H1 (cell line): Measurements from ENCODE around the gene PPM1L. TPM values are rescaled to one million over a fixed set of nuclear protein-coding genes. Genes with fewer than 3 reads are reported as not detected.
"Not testable (repeated sequence)": the region's sequence is repeated elsewhere in the genome, so short reads cannot be mapped to it uniquely, and the experiment has no call there.

ENCODE experiments used
- CTCF ChIA-PET: fragments of 300-600 bp; sonication (Branson Sonifier 250); formaldehyde crosslinking; loops from one replicate; lab custom pipeline; 2021; ENCODE audit not compliant: partially characterized antibody; lab: Charles Lee
- POLR2A ChIA-PET: fragments of 300-600 bp; sonication (Branson Sonifier 250); formaldehyde crosslinking; loops from one replicate; lab custom pipeline; 2021; ENCODE audit warnings: inconsistent platforms; ENCODE audit not compliant: partially characterized antibody; lab: Charles Lee
- DNase-seq, 2 experiments: peaks; one replicate each; pipeline versions ENCODE4 v3.0.0 to v3.0.0-alpha.2; 2010 to 2022; ENCODE audit warnings: low spot score in 2 of 2, low read depth in 1 of 2, mixed read lengths in 1 of 2
- FAIRE-seq: peaks from 2 replicates; lab custom pipeline; 2011; peaks lifted over from hg19 to GRCh38; lab: Jason Lieb, UNC
- H2AFZ ChIP-seq: 2 replicates; pipeline ENCODE4 v1.8.1; 2012; ENCODE audit warnings: low read length, inconsistent platforms
- H2AK5ac ChIP-seq: 2 replicates; pipeline ENCODE4 v1.6.1; 2013; ENCODE audit warnings: low read depth, low read length
- H2BK120ac ChIP-seq: replicated peaks from 2 replicates; pipeline ENCODE3; 2013; ENCODE audit warnings: low read depth, low read length, inconsistent platforms
- H2BK12ac ChIP-seq: 2 replicates; pipeline ENCODE4 v1.6.1; 2013; ENCODE audit warnings: low read depth, low read length
- H2BK15ac ChIP-seq: 2 replicates; pipeline ENCODE4 v1.6.1; 2013; ENCODE audit warnings: low read length
- H2BK20ac ChIP-seq: 2 replicates; pipeline ENCODE4 v1.6.1; 2013; ENCODE audit warnings: low read length
- H2BK5ac ChIP-seq: 2 replicates; pipeline ENCODE4 v1.6.1; 2013; ENCODE audit warnings: low read depth, low read length
- H3K14ac ChIP-seq: 2 replicates; pipeline ENCODE4 v1.6.1; 2013; ENCODE audit warnings: inconsistent platforms; ENCODE audit not compliant: insufficient read length
- H3K18ac ChIP-seq: 2 replicates; pipeline ENCODE4 v1.6.1; 2013; ENCODE audit warnings: low read length; ENCODE audit errors: extremely low read depth
- H3K23ac ChIP-seq: 2 replicates; pipeline ENCODE4 v1.6.1; 2013; ENCODE audit warnings: inconsistent platforms; ENCODE audit not compliant: insufficient read length
- H3K23me2 ChIP-seq: 2 replicates; pipeline ENCODE4 v1.6.1; 2013; ENCODE audit warnings: low read depth, low read length
- H3K27ac ChIP-seq: 2 replicates; pipeline ENCODE4 v1.6.1; 2011; ENCODE audit warnings: low read depth, low read length, inconsistent platforms
- H3K27me3 ChIP-seq, 4 experiments: replicated peaks in 1 of 4; 1 replicate in 1 of 4; 2 replicates in 3 of 4; pipeline versions ENCODE4 v1.6.1 to v1.8.1; 2011 to 2013; ENCODE audit warnings: low read length in 3 of 4, mild to moderate bottlenecking in 3 of 4, inconsistent platforms in 2 of 4, mixed read lengths in 2 of 4, moderate library complexity in 1 of 4; ENCODE audit not compliant: control insufficient read depth in 3 of 4, insufficient read depth in 3 of 4; ENCODE audit errors: extremely low read depth in 1 of 4
- H3K36me3 ChIP-seq, 4 experiments: 2 replicates each; pipeline versions ENCODE4 v1.6.1 to v1.8.1; 2011 to 2013; ENCODE audit warnings: mild to moderate bottlenecking in 4 of 4, low read length in 3 of 4, moderate library complexity in 2 of 4, control low read depth in 1 of 4, inconsistent platforms in 1 of 4; ENCODE audit not compliant: insufficient read depth in 4 of 4, control insufficient read depth in 2 of 4
- H3K4ac ChIP-seq: replicated peaks from 2 replicates; pipeline ENCODE3; 2013; ENCODE audit warnings: low read length, low read depth, mixed read lengths, inconsistent platforms; ENCODE audit not compliant: insufficient read length
- H3K4me1 ChIP-seq, 4 experiments: replicated peaks in 1 of 4; 1 replicate in 1 of 4; 2 replicates in 3 of 4; pipeline versions ENCODE4 v1.6.1 to v1.8.1; 2011 to 2013; ENCODE audit warnings: low read length in 3 of 4, inconsistent platforms in 2 of 4, mixed read lengths in 1 of 4; ENCODE audit not compliant: insufficient read depth in 4 of 4, control insufficient read depth in 3 of 4
- H3K4me2 ChIP-seq, 2 experiments: 2 replicates each; pipeline versions ENCODE4 v1.6.1 to v1.8.1; 2011 to 2013; ENCODE audit warnings: low read depth in 2 of 2, low read length in 2 of 2, control low read depth in 1 of 2, inconsistent platforms in 1 of 2, mild to moderate bottlenecking in 1 of 2; ENCODE audit not compliant: insufficient read depth in 1 of 2
- H3K4me3 ChIP-seq, 4 experiments: fragments of 200-600, 300-600 bp in 1 of 4; sonication (generic), shearing (Covaris generic), sonication (Bioruptor Twin) in 1 of 4; 2 replicates each; pipeline versions ENCODE4 v1.5.1 to v1.8.1; 2011 to 2016; ENCODE audit warnings: low read length in 4 of 4, low read depth in 3 of 4, control low read depth in 2 of 4, inconsistent platforms in 2 of 4, mild to moderate bottlenecking in 2 of 4, mixed read lengths in 1 of 4, moderate library complexity in 1 of 4; ENCODE audit not compliant: insufficient read depth in 2 of 4; ENCODE audit errors: extremely low read depth in 1 of 4
- H3K56ac ChIP-seq: replicated peaks from 2 replicates; pipeline ENCODE3; 2013; ENCODE audit warnings: low read depth, mild to moderate bottlenecking, mixed read lengths, low read length, inconsistent platforms; ENCODE audit not compliant: insufficient read length
- H3K79me1 ChIP-seq: 2 replicates; pipeline ENCODE4 v1.6.1; 2013; ENCODE audit warnings: low read depth, low read length, control low read depth
- H3K79me2 ChIP-seq, 2 experiments: 2 replicates each; pipeline versions ENCODE4 v1.6.1 to v1.8.1; 2012 to 2013; ENCODE audit warnings: low read length in 2 of 2, mild to moderate bottlenecking in 2 of 2, inconsistent platforms in 1 of 2; ENCODE audit not compliant: insufficient read depth in 2 of 2, control insufficient read depth in 1 of 2
- H3K9ac ChIP-seq, 4 experiments: replicated peaks in 1 of 4; 1 replicate in 1 of 4; 2 replicates in 3 of 4; pipeline versions ENCODE4 v1.6.1 to v1.8.1; 2011 to 2013; ENCODE audit warnings: low read depth in 3 of 4, low read length in 3 of 4, control low read depth in 2 of 4, mild to moderate bottlenecking in 2 of 4, moderate library complexity in 2 of 4, inconsistent platforms in 1 of 4; ENCODE audit errors: extremely low read depth in 1 of 4
- H3K9me3 ChIP-seq, 2 experiments: 2 replicates each; pipeline versions ENCODE4 v1.6.1 to v1.8.1; 2012 to 2013; ENCODE audit warnings: mild to moderate bottlenecking in 2 of 2, moderate library complexity in 2 of 2, control low read depth in 1 of 2, inconsistent platforms in 1 of 2, low read depth in 1 of 2, low read length in 1 of 2, mixed read lengths in 1 of 2; ENCODE audit not compliant: insufficient read depth in 2 of 2
- H4K20me1 ChIP-seq, 2 experiments: replicated peaks in 1 of 2; 2 replicates each; pipeline versions ENCODE3 to v1.8.1; 2011 to 2013; ENCODE audit warnings: inconsistent platforms in 2 of 2, low read length in 2 of 2, mild to moderate bottlenecking in 1 of 2; ENCODE audit not compliant: insufficient read depth in 2 of 2, control insufficient read depth in 1 of 2
- H4K5ac ChIP-seq: 2 replicates; pipeline ENCODE4 v1.6.1; 2013; ENCODE audit warnings: low read length, low read depth, mixed read lengths, inconsistent platforms; ENCODE audit not compliant: insufficient read length
- H4K8ac ChIP-seq: 2 replicates; pipeline ENCODE4 v1.8.0; 2013; ENCODE audit warnings: mild to moderate bottlenecking, moderate library complexity, low read length, inconsistent platforms; ENCODE audit not compliant: insufficient read depth; ENCODE audit errors: extremely low read depth
- H4K91ac ChIP-seq: replicated peaks from 2 replicates; pipeline ENCODE3; 2013; ENCODE audit warnings: low read length, mixed read lengths, inconsistent platforms; ENCODE audit not compliant: insufficient read length
- WGBS, 2 experiments: shearing (Covaris generic) in 1 of 2; methylation state at CpG; one replicate each; pipeline versions ENCODE4 v1.1.6 to v1.1.7; 2013 to 2015; ENCODE audit warnings: low lambda C conversion rate in 2 of 2, mixed read lengths in 2 of 2, inconsistent platforms in 1 of 2, low coverage in 1 of 2, missing lambda C conversion rate in 1 of 2; ENCODE audit not compliant: insufficient replicate concordance in 2 of 2, insufficient coverage in 1 of 2, insufficient read length in 1 of 2; ENCODE audit errors: extremely low coverage in 1 of 2, missing lambda C conversion rate in 1 of 2; 5-methylcytosine and 5-hydroxymethylcytosine counted together
- polyA plus RNA-seq, 7 experiments: library from polyadenylated mRNA; depleted of rRNA in 3 of 7; stranded (reverse) in 5 of 7; unstranded in 2 of 7; fragments of >200 nt in 5 of 7; fragments of 200-250 nt in 2 of 7; gene quantifications; 1 replicate in 5 of 7; 2 replicates in 1 of 7; 4 replicates in 1 of 7; pipeline versions ENCODE4 v1.2.1 to v1.2.3, GENCODE V29; 2011 to 2013; ENCODE audit warnings: missing spikeins in 2 of 7, mixed read lengths in 2 of 7
- total RNA-seq: library from RNA; stranded (reverse); fragmentation: NEBNext Ultra II Directional; extraction: Animal tissue kit (Norgen Biotek cat#: 25700); gene quantifications from 2 replicates; pipeline ENCODE4 v1.2.1, GENCODE V29; 2021

PPM1L gene
- total and polyA plus RNA-seq, 2 of the 8 experiments (the other 6 are each of a cell fraction or from before 2014, with no cell fraction given): 2.8 to 18.1 TPM

DNA sequence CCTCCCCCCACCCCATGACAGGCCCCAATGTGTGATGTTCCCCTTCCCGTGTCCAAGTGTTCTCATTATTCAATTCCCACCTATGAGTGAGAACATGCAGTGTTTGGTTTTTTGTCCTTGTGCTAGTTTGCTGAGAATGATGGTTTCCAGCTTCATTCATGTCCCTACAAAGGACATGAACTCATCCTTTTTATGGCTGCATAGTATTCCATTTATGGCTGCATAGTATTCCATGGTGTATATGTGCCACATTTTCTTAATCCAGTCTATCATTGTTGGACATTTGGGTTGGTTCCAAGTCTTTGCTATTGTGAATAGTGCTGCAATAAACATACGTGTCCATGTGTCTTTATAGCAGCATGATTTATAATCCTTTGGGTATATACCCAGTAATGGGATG lies 254.1 kb downstream of the PPM1L start:
- H2AK5ac ChIP-seq, FAIRE-seq, H3K27me3 ChIP-seq, H3K36me3 ChIP-seq, H3K23me2 ChIP-seq, H3K4me2 ChIP-seq, H2BK5ac ChIP-seq, H3K4me1 ChIP-seq, H2BK120ac ChIP-seq, H2AFZ ChIP-seq, H3K18ac ChIP-seq, H3K56ac ChIP-seq, H4K20me1 ChIP-seq, H3K9me3 ChIP-seq, H3K27ac ChIP-seq, H3K9ac ChIP-seq, H4K91ac ChIP-seq, DNase-seq, H3K14ac ChIP-seq, H4K8ac ChIP-seq, H3K4me3 ChIP-seq, H2BK15ac ChIP-seq, H3K4ac ChIP-seq, H3K23ac ChIP-seq, CTCF ChIA-PET, POLR2A ChIA-PET, H4K5ac ChIP-seq, H2BK20ac ChIP-seq, H2BK12ac ChIP-seq, H3K79me1 ChIP-seq, H3K79me2 ChIP-seq: not testable (repeated sequence)
- 93% methylated on average over 2 of the region's 2 CpGs; no CpG with 5 or more reads in 1 of the 2 experiments for WGBS, 2 experiments
